GM12878 (cell line): Measurements from ENCODE around the gene SIK2.

Experiments used
- ASH2L ChIP-seq: fragments of 300-600, 200-600 bp; sonication (generic); IDR thresholded peaks from 2 replicates; pipeline ENCODE4 v1.6.1; 2017; ENCODE audit warnings: low read depth, mild to moderate bottlenecking, borderline replicate concordance
- CHD2 ChIP-seq: IDR thresholded peaks from 2 replicates; pipeline ENCODE4 v1.6.1; 2011; ENCODE audit warnings: low read depth, low read length, improper control_type of control experiment, borderline replicate concordance
- CTCF ChIP-seq, 3 experiments: IDR thresholded peaks in 2 of 3; conservative IDR thresholded peaks in 1 of 3; 2 replicates each; pipeline ENCODE4 v1.5.1; 2011; ENCODE audit warnings: low read depth in 3 of 3, low read length in 3 of 3, mild to moderate bottlenecking in 3 of 3, control low read depth in 2 of 3, moderate library complexity in 2 of 3, inconsistent platforms in 1 of 3, mixed read lengths in 1 of 3; ENCODE audit not compliant: control insufficient read depth in 2 of 3, insufficient read depth in 1 of 3; ENCODE audit errors: extremely low read depth in 1 of 3
- EP300 ChIP-seq, 2 experiments: fragments of 150-350 bp in 1 of 2; IDR thresholded peaks; 2 replicates each; pipeline ENCODE4 v1.6.1; 2011 to 2012; ENCODE audit warnings: low read depth in 2 of 2, low read length in 2 of 2, borderline replicate concordance in 1 of 2, improper control_type of control experiment in 1 of 2, inconsistent platforms in 1 of 2; ENCODE audit not compliant: control insufficient read depth in 1 of 2
- FOXK2 ChIP-seq: fragments of 450-650 bp; IDR thresholded peaks from 2 replicates; pipeline ENCODE4 v1.6.1; 2017; ENCODE audit warnings: mild to moderate bottlenecking, moderate library complexity
- GATAD2B ChIP-seq: fragments of 450-650 bp; conservative IDR thresholded peaks from 2 replicates; pipeline ENCODE4 v1.6.1; 2017; ENCODE audit warnings: low read depth, mild to moderate bottlenecking, moderate library complexity
- SMAD1 ChIP-seq: fragments of 450-650 bp; IDR thresholded peaks from 2 replicates; pipeline ENCODE4 v1.6.1; 2018; ENCODE audit warnings: mild to moderate bottlenecking, low read depth; ENCODE audit not compliant: partially characterized antibody
- SUZ12 ChIP-seq: fragments of 200-600 bp; sonication (generic); IDR thresholded peaks from one replicate; pipeline ENCODE4 v1.6.1; 2018; ENCODE audit warnings: antibody characterized with exemption, mild to moderate bottlenecking; ENCODE audit not compliant: unreplicated experiment
- ZNF274 ChIP-seq: IDR thresholded peaks from one replicate; pipeline ENCODE4 v1.8.0; 2011; ENCODE audit not compliant: insufficient read length, insufficient read depth

- TF ChIP-seq GATAD2B = no peak
- TF ChIP-seq EP300 (IDR thresholded peaks at IDR 0.05; ENCODE audit: borderline replicate concordance in 1 of 2, control insufficient read depth in 1 of 2, low read depth in 2 of 2, low read length in 2 of 2) = no peak
- TF ChIP-seq ZNF274 = no peak
- TF ChIP-seq ASH2L = no peak
- no peak for TF ChIP-seq CTCF (IDR thresholded peaks at IDR 0.05 in 2 of 3, conservative IDR thresholded peaks at IDR 0.05 in 1 of 3; ENCODE audit: control insufficient read depth in 2 of 3, extremely low read depth in 1 of 3, insufficient read depth in 1 of 3, low read depth in 3 of 3, low read length in 3 of 3)
- TF ChIP-seq SMAD1 = no peak
- TF ChIP-seq CHD2 = no peak
- TF ChIP-seq FOXK2 = no peak
- no peak for TF ChIP-seq SUZ12
These were observed 95.7 kb downstream of the SIK2 start for GRCh38 chr11:111697933-111698371.
